ENCODE data around the gene MYOM1.
A peak's percentile ranks its signal among the peaks of the same experiment; 100 is the strongest.

The MYOM1 gene

GRCh38 chr18:3111523-3112240 is 108.1 kb downstream of the MYOM1 start:
- no peak for DNase-seq

- DNase-seq: no peak
Measured at GRCh38 chr18:3110034-3110752, 109.6 kb downstream of the MYOM1 start.

- DNase-seq: no peak
Measured at GRCh38 chr18:3107740-3108151, 112.0 kb downstream of the MYOM1 start.

GRCh38 chr18:3104190-3105054 is 115.3 kb downstream of the MYOM1 start:
- no peak for DNase-seq

GRCh38 chr18:3103576-3103975 is 116.2 kb downstream of the MYOM1 start:
- peak; percentile 23 for DNase-seq

GRCh38 chr18:3102983-3103382 is 116.8 kb downstream of the MYOM1 start:
- no peak for DNase-seq

GRCh38 chr18:3100498-3101132 is 119.2 kb downstream of the MYOM1 start:
- no peak for DNase-seq

GRCh38 chr18:3099327-3099726 is 120.4 kb downstream of the MYOM1 start:
- DNase-seq: no peak

GRCh38 chr18:3097082-3097481 is 122.7 kb downstream of the MYOM1 start:
- DNase-seq: no peak

GRCh38 chr18:3095921-3096320 is 123.8 kb downstream of the MYOM1 start:
- no peak for DNase-seq

- no peak for DNase-seq
Measured at GRCh38 chr18:3094338-3094684, 125.5 kb downstream of the MYOM1 start.

GRCh38 chr18:3093624-3094337 is 126.0 kb downstream of the MYOM1 start:
- no peak for DNase-seq

GRCh38 chr18:3092727-3093126 is 127.0 kb downstream of the MYOM1 start:
- no peak for DNase-seq

- no peak for DNase-seq
Measured at GRCh38 chr18:3089579-3089978, 130.2 kb downstream of the MYOM1 start.

GRCh38 chr18:3088449-3088848 is 131.3 kb downstream of the MYOM1 start:
- DNase-seq: no peak

- DNase-seq: no peak
Measured at GRCh38 chr18:3086871-3087270, 132.9 kb downstream of the MYOM1 start.

- DNase-seq: no peak
Measured at GRCh38 chr18:3085612-3086011, 134.2 kb downstream of the MYOM1 start.

- DNase-seq: no peak
Measured at GRCh38 chr18:3084206-3084605, 135.6 kb downstream of the MYOM1 start.

GRCh38 chr18:3083766-3084165 is 136.0 kb downstream of the MYOM1 start:
- no peak for DNase-seq

GRCh38 chr18:3081584-3081991 is 138.2 kb downstream of the MYOM1 start:
- DNase-seq: no peak

GRCh38 chr18:3079653-3080052 is 140.1 kb downstream of the MYOM1 start:
- no peak for DNase-seq

- DNase-seq: no peak
Measured at GRCh38 chr18:3075491-3075890, 144.3 kb downstream of the MYOM1 start.

- no peak for DNase-seq
Measured at GRCh38 chr18:3074087-3074486, 145.7 kb downstream of the MYOM1 start.

All from NCI-H2171 treated with DMSO at 0.1 percent for 48 hours (cell line).